GM21529 (cell line): ENCODE results near the gene FGD2.

Source experiments
- ATAC-seq: cut with Tn5 transposase; IDR thresholded peaks from one replicate; pipeline ENCODE4 v1.9.1; 2021; ENCODE audit not compliant: unreplicated experiment

Gene FGD2

GRCh38 chr6:37017606-37018197 is 12.2 kb downstream of the FGD2 start:
- no peak for ATAC-seq

- peak; percentile 91 for ATAC-seq
Observed at GRCh38 chr6:37018198-37019064, 13.0 kb downstream of the FGD2 start.

GRCh38 chr6:37019065-37019450 is 13.6 kb downstream of the FGD2 start:
- ATAC-seq = no peak

GRCh38 chr6:37020381-37020780 is 14.9 kb downstream of the FGD2 start:
- ATAC-seq = no peak

- ATAC-seq = no peak
Observed at GRCh38 chr6:37020812-37021211, 15.4 kb downstream of the FGD2 start.

- ATAC-seq = no peak
Observed at GRCh38 chr6:37021356-37022129, 16.1 kb downstream of the FGD2 start.

GRCh38 chr6:37022135-37022863 is 16.8 kb downstream of the FGD2 start:
- ATAC-seq = no peak

- no peak for ATAC-seq
Observed at GRCh38 chr6:37024656-37025337, 19.3 kb downstream of the FGD2 start.

GRCh38 chr6:37025621-37026466 is 20.4 kb downstream of the FGD2 start:
- ATAC-seq = no peak

GRCh38 chr6:37027036-37027720 is 21.7 kb downstream of the FGD2 start:
- no peak for ATAC-seq

GRCh38 chr6:37027811-37028469 is 22.5 kb downstream of the FGD2 start:
- no peak for ATAC-seq

- no peak for ATAC-seq
Observed at GRCh38 chr6:37029249-37029971, 24.0 kb downstream of the FGD2 start.

GRCh38 chr6:37030599-37030998 is 25.1 kb downstream of the FGD2 start:
- ATAC-seq = no peak

- ATAC-seq = no peak
Observed at GRCh38 chr6:37032239-37032638, 26.8 kb downstream of the FGD2 start.

- ATAC-seq = peak; percentile 57
Observed at GRCh38 chr6:37033255-37033654, 27.8 kb downstream of the FGD2 start.

- ATAC-seq = no peak
Observed at GRCh38 chr6:37033819-37034795, 28.7 kb downstream of the FGD2 start.

GRCh38 chr6:37036146-37036545 is 30.7 kb downstream of the FGD2 start:
- no peak for ATAC-seq
